MM.1S (cell line): Measurements from ENCODE around the gene ANKRD10.

ENCODE experiments used
- DNase-seq: peaks from one replicate; pipeline ENCODE4 v3.0.0-alpha.2; 2015
- H2AFZ ChIP-seq: fragments of 300-600 bp; sonication (generic); 2 replicates; pipeline ENCODE4 v1.6.0; 2016; ENCODE audit warnings: antibody characterized with exemption, low read length
- H3F3A ChIP-seq: fragments of 300-600 bp; sonication (generic); 2 replicates; pipeline ENCODE4 v1.6.1; 2016; ENCODE audit warnings: mild to moderate bottlenecking, antibody characterized with exemption, low read length, moderate library complexity, mixed read lengths; ENCODE audit not compliant: insufficient read depth
- H3K27ac ChIP-seq: fragments of 300-600 bp; sonication (generic); 2 replicates; pipeline ENCODE4 v1.5.1; 2016; ENCODE audit warnings: mild to moderate bottlenecking, low read length
- H3K27me3 ChIP-seq: fragments of 300-600 bp; sonication (generic); replicated peaks from 2 replicates; pipeline ENCODE4 v1.6.0; 2016; ENCODE audit warnings: low read length; ENCODE audit not compliant: insufficient read depth
- H3K36me3 ChIP-seq: fragments of 300-600 bp; sonication (generic); replicated peaks from 2 replicates; pipeline ENCODE4 v1.6.1; 2016; ENCODE audit warnings: mild to moderate bottlenecking, low read length, mixed read lengths; ENCODE audit not compliant: insufficient read depth
- H3K4me1 ChIP-seq: fragments of 300-600 bp; sonication (generic); 2 replicates; pipeline ENCODE4 v1.6.1; 2016; ENCODE audit warnings: low read length, mixed read lengths
- H3K4me2 ChIP-seq: fragments of 300-600 bp; sonication (generic); 2 replicates; pipeline ENCODE4 v1.6.0; 2016; ENCODE audit warnings: low read depth, low read length
- H3K4me3 ChIP-seq: fragments of 300-600 bp; sonication (generic); 2 replicates; pipeline ENCODE4 v1.5.1; 2016; ENCODE audit warnings: low read length, mixed read lengths
- H3K79me2 ChIP-seq: fragments of 300-600 bp; sonication (generic); 2 replicates; pipeline ENCODE4 v1.6.1; 2016; ENCODE audit warnings: mixed run types, low read length, mixed read lengths
- H3K9ac ChIP-seq: fragments of 300-600 bp; sonication (generic); 2 replicates; pipeline ENCODE4 v1.6.1; 2016; ENCODE audit warnings: low read length, mixed read lengths
- H3K9me2 ChIP-seq: fragments of 300-600 bp; sonication (generic); replicated peaks from 2 replicates; pipeline ENCODE4 v1.6.1; 2016; ENCODE audit warnings: mild to moderate bottlenecking, low read length, mixed read lengths; ENCODE audit not compliant: insufficient read depth
- H3K9me3 ChIP-seq: fragments of 300-600 bp; sonication (generic); replicated peaks from 2 replicates; pipeline ENCODE4 v1.6.1; 2016; ENCODE audit warnings: mild to moderate bottlenecking, low read length, mixed read lengths; ENCODE audit not compliant: insufficient read depth
- H4K20me1 ChIP-seq: fragments of 300-600 bp; sonication (generic); 2 replicates; pipeline ENCODE4 v1.6.1; 2016; ENCODE audit warnings: mild to moderate bottlenecking, low read length, moderate library complexity, mixed read lengths; ENCODE audit not compliant: insufficient read depth
- CTCF ChIP-seq: fragments of 300-600 bp; sonication (generic); IDR thresholded peaks from 2 replicates; pipeline ENCODE4 v1.5.1; 2016; ENCODE audit warnings: antibody characterized with exemption, low read length, mixed read lengths
- EZH2 ChIP-seq: fragments of 300-600 bp; sonication (generic); optimal IDR thresholded peaks from 2 replicates; pipeline ENCODE3; 2017; ENCODE audit warnings: low read depth, mild to moderate bottlenecking, antibody characterized with exemption, low read length, mixed read lengths
- EZH2phosphoT487 ChIP-seq: fragments of 300-600 bp; sonication (generic); IDR thresholded peaks from 2 replicates; pipeline ENCODE4 v1.6.1; 2018; ENCODE audit warnings: antibody characterized with exemption, low read length

ANKRD10 gene

GRCh38 chr13:110874508-110874960 lies 40.3 kb downstream of the ANKRD10 start:
- peak overlapping the region; percentile 95 for H3K4me2 ChIP-seq
- no peaks in the 10 kb centered on the region for H4K20me1 ChIP-seq
- no peaks in the 10 kb centered on the region for H3K27me3 ChIP-seq
- peak overlapping the region; percentile 72 for H2AFZ ChIP-seq
- no peak for TF ChIP-seq CTCF
- no peak for TF ChIP-seq EZH2
- no peak for TF ChIP-seq EZH2phosphoT487
- no peaks in the 10 kb centered on the region for H3K79me2 ChIP-seq
- H3K9ac ChIP-seq, result peak overlapping the region; percentile 35; the same call in 1 of the 2 replicates
- H3K4me1 ChIP-seq, result peaks cover 8% of the 10 kb centered on the region; the same call in 1 of the 2 replicates
- H3K9me2 ChIP-seq, result no peaks in the 10 kb centered on the region
- no peak overlapping the region for H3K27ac ChIP-seq
- H3K9me3 ChIP-seq, result no peaks in the 10 kb centered on the region
- peak overlapping the region; percentile 66 for H3K4me3 ChIP-seq
- H3K36me3 ChIP-seq, result no peaks in the 10 kb centered on the region
- DNase-seq, result peak; percentile 60
- no peaks in the 10 kb centered on the region for H3F3A ChIP-seq

GRCh38 chr13:110873639-110874507 lies 41.0 kb downstream of the ANKRD10 start:
- no peaks in the 10 kb centered on the region for H3K79me2 ChIP-seq
- no peak overlapping the region for H3K27ac ChIP-seq
- TF ChIP-seq EZH2 (no peak), CTCF (no peak), EZH2phosphoT487 (no peak)
- peaks cover 8% of the 10 kb centered on the region; the same call in 1 of the 2 replicates for H3K4me1 ChIP-seq
- peak overlapping the region; percentile 66 for H3K4me3 ChIP-seq
- no peaks in the 10 kb centered on the region for H3K9me3 ChIP-seq
- no peaks in the 10 kb centered on the region for H3K36me3 ChIP-seq
- no peaks in the 10 kb centered on the region for H3F3A ChIP-seq
- H4K20me1 ChIP-seq, result no peaks in the 10 kb centered on the region
- no peaks in the 10 kb centered on the region for H3K27me3 ChIP-seq
- peak overlapping the region; percentile 95 for H3K4me2 ChIP-seq
- DNase-seq, result no peak
- no peaks in the 10 kb centered on the region for H3K9me2 ChIP-seq
- H2AFZ ChIP-seq, result peak overlapping the region; percentile 58; the same call in 1 of the 2 replicates
- H3K9ac ChIP-seq, result no peak overlapping the region; the same call in 1 of the 2 replicates

- Histone ChIP-seq H3K9me2 (no peaks in the 10 kb centered on the region), H3K27ac (no peak overlapping the region), H3K27me3 (no peaks in the 10 kb centered on the region), H2AFZ (no peak overlapping the region), H3K4me3 (no peak overlapping the region), H3K4me1 (peaks cover 8% of the 10 kb centered on the region; the same call in 1 of the 2 replicates), H3K9me3 (no peaks in the 10 kb centered on the region), H3K79me2 (no peaks in the 10 kb centered on the region), H3K36me3 (no peaks in the 10 kb centered on the region), H4K20me1 (no peaks in the 10 kb centered on the region), H3K4me2 (no peak overlapping the region), H3K9ac (no peak overlapping the region), H3F3A (no peaks in the 10 kb centered on the region)
- TF ChIP-seq CTCF, result no peak
- no peak for TF ChIP-seq EZH2phosphoT487
- no peak for TF ChIP-seq EZH2
- no peak for DNase-seq
Observed at GRCh38 chr13:110872768-110873638, 41.9 kb downstream of the ANKRD10 start.
